H4 (cell line): ENCODE data around the gene STH. TPM values are rescaled to one million over a fixed set of nuclear protein-coding genes. Genes with fewer than 3 reads are reported as not detected.
"Not testable (repeated sequence)": the region's sequence is repeated elsewhere in the genome, so short reads cannot be mapped to it uniquely, and the experiment has no call there.

Experiments used
- DNase-seq: peaks from one replicate; pipeline ENCODE4 v3.0.0-alpha.2; 2015; ENCODE audit warnings: low spot score
- total RNA-seq: library from RNA; depleted of rRNA; stranded (reverse); fragments of >200 nt; shearing (Covaris generic); gene quantifications from 2 replicates; pipeline ENCODE4 v1.2.3, GENCODE V29; 2014; rRNA removed

The STH gene, protein sequence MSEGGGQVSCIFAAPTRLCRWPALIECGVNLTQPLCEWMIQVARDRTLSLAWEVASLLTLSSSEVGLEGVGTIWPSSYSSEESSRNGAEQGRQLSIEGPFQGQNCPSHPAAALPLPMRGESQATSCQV
- total RNA-seq, result not detected in 2 replicates

DNA sequence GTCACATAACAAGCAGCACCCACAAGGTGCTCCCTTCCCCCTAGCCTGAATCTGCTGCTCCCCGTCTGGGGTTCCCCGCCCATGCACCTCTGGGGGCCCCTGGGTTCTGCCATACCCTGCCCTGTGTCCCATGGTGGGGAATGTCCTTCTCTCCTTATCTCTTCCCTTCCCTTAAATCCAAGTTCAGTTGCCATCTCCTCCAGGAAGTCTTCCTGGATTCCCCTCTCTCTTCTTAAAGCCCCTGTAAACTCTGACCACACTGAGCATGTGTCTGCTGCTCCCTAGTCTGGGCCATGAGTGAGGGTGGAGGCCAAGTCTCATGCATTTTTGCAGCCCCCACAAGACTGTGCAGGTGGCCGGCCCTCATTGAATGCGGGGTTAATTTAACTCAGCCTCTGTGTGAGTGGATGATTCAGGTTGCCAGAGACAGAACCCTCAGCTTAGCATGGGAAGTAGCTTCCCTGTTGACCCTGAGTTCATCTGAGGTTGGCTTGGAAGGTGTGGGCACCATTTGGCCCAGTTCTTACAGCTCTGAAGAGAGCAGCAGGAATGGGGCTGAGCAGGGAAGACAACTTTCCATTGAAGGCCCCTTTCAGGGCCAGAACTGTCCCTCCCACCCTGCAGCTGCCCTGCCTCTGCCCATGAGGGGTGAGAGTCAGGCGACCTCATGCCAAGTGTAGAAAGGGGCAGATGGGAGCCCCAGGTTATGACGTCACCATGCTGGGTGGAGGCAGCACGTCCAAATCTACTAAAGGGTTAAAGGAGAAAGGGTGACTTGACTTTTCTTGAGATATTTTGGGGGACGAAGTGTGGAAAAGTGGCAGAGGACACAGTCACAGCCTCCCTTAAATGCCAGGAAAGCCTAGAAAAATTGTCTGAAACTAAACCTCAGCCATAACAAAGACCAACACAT lies at the start of gene STH:
Gene STH (plus strand): TSS at position 264 of the 913 bp plus-strand sequence. CDS start 30 bp downstream, at position 294.
- DNase-seq, result no peak

DNA sequence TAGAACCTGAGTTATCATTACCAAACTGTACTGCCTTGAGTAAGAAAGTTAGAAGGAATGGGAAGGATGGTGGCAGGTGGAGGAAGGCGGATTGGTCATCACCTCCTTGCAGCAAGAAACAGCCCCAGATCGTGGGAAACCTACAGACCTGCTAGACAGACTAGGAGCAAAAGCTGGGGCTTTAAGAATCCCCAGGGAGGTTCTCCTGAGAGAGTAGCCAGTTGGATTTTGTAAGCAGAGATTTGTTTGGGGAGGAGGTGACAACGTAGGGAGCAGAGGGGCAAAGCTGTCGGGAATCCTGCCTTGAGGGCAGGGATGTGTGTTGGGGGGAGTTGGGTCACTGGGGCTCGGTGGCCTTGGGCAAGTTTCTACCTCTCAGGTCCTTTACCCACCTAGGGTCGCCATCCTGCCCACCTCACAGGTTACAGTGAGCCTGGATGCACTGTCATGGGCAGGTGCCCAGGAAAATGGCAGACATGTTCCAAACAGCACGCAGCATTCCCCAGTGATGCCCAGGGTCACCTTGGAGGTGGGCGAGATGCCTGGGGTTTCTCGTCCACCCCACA lies 49.2 kb upstream of the STH start:
- DNase-seq, result no peak

DNA sequence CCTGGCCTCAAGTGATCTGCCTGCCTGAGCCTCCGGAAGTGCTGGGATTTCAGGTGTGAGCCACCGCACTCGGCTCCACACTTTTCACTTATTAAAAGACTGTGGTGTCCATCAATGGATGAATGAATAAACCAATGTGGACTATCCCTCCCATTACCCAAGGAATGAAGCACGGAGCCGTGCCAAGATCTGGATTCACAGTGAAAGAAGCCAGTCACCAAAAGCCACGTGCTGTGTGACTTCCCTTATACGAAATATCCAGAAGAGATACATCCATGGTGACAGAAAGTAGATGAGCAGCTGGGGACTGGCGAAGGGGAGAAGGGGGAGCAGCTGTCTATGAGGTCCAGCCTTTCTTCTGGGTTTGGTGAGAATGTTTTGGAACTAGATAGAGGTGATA lies 48.2 kb upstream of the STH start:
- no peak for DNase-seq

DNA sequence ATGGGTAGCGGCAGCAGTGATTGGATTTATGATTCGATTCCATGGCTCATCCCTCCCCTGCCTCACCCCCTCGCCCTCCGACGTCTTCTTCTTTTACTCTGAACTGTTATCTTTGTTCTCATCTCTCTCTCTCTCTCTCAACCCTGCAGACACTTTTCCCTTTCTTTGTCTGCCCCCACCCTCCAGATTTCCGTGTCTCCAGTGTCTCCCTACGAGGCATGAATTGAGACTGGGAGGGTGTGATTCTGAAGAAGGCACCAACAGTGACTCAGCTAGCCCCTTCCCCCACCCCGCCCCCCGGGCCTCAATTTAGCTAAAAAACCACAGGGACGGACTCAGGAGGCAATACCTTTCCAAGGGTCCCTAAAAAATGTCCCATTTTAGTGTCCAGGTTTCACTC lies 47.6 kb upstream of the STH start:
- no peak for DNase-seq

DNA sequence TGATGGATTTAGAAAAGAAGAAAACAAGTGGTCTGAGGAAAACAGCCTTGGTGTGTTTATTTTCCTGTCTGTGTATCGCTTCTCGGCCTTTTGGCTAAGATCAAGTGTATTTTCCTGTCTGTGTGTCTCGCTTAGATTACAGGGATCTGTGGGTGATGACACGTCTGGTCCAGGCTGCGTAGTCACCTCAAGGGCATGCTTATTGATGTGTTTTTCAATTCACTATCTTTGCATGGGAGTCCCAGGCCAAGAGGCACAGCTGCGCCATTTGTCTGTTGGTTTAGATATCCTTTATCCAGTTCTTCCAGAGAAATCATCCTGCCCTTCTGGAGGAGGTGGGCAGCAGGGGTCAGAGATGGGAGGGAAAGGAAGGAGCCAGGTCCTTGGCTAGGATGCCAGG lies 47.1 kb upstream of the STH start:
- no peak for DNase-seq

DNA sequence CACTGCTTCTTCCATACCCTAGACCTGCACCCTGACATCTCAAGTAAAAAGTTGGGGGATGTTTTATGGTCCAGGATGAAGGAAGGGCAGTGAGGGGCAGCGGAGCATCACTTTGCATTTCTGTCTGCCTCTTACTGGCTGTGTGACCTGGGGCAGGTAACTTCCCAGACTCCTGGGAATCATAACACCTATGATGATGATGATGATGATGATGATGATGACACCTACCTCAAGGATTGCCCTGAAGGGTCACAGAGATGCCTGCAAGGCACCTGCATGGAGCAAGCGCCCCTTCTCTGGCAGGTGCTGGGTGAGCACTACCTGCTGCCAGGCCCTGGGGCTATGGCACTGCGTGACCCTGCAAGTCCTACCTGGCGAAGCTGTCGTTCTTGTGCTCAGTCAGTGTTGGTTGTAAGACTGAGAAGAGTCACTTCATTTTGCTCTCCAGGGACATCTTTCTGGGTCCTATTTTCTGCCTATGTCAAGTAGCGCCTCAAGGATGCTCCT lies 46.2 kb upstream of the STH start:
- no peak for DNase-seq

DNA sequence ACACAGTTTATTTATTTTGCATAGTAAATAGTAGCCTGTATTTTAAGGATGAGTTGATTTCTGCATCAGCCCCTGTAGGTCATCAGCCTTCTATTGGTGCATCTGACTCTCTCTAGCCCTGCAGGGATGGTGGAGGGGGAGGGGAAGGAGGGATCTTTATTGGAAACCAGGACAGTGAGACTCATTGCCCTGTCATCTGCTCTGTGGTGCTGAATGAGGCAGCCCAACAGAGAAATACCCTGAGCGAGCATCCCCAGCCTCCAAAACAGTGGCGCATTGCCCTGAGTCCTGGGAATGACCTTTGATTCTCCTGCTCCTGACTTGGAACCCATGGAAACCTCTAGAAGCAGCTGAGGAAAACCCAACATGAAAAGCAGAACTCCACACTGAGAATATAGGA lies 45.5 kb upstream of the STH start:
- DNase-seq, result no peak

DNA sequence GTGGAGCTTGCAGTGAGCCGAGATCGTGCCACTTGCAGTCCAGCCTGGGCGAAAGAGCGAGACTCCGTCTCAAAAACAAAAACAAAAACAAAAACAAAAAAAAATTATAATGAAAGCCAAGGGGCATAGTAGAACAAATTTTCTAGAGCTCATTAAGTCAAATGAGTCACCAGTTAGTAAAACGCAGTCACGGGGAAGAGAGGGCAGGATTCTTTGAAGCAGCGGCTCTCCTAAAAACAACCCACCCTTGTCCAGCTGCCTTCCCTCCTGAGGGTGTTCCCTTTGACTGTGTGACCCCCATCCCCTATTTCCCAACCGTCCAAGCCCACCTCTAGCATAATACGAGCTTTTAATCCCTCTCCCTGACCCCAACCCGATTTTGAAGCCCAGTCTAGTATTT lies 44.1 kb upstream of the STH start:
- no peak for DNase-seq

DNA sequence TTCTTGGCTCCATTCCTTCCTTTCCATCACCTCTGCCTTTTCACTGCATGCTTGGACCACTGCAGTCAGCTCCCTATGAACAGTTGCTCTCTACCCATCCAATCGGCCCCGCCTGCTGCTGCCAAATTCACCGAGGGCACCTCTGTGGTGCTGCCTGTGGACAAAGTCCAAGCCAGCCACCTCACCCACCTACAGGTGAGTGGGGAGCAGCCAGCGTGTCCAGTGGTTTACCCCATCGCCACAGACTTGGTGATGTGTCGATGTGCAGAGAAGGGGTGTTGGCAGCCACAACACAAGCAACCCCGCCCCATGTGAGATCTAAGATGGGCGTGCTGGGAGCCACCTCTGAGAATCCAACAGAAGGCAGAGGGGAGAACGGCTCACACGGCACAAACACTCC lies 43.7 kb upstream of the STH start:
- no peak for DNase-seq

DNA sequence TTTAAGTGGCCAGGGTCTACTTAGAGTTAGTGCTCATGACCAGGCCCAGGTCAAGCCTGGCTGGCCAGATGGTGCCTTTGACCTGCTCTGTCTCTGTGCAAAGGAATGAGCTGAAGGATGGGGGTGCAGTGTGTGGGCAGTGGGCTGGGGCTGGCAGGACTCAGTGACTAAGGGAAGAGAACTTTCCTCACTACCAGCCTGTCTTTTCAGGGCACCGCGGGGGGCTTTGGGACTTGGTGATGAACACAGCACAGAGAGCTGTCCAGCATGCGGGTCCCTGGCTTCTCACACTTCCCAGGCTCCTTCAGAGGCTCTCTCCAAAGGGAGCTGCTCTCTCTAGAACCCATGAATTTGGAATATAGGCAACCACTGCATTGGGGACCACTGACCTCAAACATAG lies 43.0 kb upstream of the STH start:
- no peak for DNase-seq

DNA sequence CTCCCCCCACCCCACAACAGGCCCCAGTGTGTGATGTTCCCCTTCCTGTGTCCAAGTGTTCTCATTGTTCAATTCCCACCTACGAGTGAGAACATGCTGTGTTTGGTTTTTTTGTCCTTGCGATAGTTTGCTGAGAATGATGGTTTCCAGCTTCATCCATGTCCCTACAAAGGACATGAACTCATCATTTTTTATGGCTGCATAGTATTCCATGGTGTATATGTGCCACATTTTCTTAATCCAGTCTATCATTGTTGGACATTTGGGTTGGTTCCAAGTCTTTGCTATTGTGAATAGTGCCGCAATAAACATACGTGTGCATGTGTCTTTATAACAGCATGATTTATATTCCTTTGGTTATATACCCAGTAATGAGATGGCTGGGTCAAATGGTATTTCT lies 42.3 kb upstream of the STH start:
- not testable (repeated sequence) for DNase-seq

DNA sequence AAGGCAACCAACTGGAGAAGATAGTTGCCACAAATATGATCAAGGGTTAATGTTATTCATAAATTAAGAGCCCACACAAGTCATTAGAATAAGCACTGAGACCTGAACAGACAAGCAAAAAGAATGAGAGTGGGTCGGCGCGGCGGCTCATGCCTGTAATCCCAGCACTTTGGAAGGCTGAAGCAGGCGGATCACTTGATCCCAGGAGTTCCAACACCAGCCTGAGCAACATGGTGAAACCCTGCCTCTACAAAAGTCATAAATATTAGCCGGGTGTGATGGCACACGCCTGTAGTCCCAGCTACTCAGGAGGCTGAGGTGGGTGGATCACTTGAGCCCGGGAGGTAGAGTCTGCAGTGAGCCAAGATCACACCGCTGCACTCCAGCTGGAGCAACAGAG lies 40.7 kb upstream of the STH start:
- no peak for DNase-seq

DNA sequence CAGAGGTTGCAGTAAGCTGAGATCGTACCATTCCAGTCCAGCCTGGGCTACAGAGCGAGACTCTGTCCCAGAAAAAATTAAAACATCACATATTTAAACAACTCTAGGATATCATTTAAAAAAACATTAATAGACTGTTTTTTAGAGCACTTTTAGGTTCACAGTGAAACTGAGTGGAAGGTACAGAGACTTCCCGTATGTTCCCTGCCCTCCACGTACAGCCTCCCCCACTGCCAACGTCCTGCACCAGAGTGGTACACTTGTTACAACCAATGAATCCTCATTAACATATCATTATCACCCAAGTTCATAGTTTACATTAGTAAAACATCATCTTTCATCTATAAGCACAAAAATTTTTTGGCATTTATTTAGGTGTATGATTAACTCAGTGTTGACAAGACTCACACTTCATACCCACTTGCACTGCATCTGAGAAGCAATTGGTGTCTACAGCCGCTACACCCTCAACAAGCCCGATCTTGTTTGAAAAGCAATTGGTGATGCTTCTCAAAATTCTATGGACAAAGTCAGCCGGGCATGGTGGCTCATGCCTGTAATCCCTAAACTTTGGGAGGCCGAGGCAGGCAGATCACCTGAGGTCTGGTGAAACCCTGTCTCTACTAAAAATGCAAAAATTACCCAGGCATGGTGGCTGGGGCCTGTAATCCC lies 39.9 kb upstream of the STH start:
- no peak for DNase-seq

DNA sequence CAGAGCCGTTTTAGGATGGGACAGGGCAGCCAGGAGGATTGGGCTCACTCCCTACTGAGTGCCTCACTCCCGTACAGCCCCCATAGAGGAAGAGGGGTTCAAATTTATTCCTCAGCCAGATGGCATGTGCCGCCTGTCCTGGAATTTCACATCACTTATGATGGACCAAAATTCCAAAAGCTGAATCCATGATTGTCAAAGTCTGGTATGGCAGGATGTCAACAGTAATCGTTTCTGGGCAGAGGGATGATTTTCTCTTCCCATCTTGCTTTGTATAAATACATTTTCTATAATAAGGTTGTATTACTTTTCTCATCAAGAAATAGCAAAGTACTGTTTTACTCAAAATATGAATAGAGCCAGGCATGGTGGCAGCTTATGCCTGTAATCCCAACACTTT lies 38.7 kb upstream of the STH start:
- no peak for DNase-seq

DNA sequence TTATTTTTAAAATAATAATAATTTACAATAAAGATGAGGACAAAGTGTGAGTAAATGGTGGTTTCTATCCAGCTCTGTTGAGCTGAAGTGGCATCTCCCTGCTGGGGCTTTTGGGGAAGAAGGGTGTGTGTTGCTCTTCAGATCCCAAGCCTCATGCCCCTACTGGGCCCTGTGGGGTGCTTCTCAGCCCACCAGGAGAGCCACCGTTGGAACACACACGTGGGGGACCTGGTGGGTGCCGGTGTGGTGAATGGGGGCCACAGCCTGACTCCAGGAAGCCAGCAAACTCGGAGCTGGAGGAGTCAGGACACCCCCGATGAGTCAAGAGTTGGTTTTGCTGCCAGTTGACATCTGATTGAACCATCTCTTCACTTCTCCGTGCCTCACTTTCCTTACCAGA lies 37.8 kb upstream of the STH start:
- no peak for DNase-seq

DNA sequence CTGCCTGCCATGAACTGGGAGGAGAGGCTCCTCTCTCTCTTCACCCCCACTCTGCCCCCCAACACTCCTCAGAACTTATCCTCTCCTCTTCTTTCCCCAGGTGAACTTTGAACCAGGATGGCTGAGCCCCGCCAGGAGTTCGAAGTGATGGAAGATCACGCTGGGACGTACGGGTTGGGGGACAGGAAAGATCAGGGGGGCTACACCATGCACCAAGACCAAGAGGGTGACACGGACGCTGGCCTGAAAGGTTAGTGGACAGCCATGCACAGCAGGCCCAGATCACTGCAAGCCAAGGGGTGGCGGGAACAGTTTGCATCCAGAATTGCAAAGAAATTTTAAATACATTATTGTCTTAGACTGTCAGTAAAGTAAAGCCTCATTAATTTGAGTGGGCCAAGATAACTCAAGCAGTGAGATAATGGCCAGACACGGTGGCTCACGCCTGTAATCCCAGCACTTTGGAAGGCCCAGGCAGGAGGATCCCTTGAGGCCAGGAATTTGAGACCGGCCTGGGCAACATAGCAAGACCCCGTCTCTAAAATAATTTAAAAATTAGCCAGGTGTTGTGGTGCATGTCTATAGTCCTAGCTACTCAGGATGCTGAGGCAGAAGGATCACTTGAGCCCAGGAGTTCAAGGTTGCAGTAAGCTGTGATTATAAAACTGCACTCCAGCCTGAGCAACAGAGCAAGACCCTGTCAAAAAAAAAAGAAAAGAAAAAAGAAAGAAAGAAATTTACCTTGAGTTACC lies 36.7 kb upstream of the STH start:
- DNase-seq, result no peak

DNA sequence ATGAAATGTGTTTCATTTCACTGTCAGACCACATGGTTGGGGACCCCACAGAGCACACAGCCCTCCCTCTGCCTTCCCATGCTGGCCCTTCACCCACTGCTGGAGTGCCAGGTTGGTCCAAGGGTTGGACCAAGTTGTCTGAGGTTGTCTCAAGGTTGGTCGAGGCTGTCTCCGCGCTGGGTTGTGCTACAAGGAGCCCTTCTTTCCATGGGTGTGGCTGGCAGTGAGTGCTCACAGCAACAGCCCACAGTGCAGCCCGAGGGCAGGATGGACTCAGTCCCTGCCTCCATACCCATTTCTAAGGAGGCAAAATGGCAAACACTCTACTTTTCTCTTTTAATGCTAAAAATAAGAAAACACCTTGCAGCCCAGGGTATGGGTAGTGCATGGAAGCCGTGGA lies 35.8 kb upstream of the STH start:
- no peak for DNase-seq

DNA sequence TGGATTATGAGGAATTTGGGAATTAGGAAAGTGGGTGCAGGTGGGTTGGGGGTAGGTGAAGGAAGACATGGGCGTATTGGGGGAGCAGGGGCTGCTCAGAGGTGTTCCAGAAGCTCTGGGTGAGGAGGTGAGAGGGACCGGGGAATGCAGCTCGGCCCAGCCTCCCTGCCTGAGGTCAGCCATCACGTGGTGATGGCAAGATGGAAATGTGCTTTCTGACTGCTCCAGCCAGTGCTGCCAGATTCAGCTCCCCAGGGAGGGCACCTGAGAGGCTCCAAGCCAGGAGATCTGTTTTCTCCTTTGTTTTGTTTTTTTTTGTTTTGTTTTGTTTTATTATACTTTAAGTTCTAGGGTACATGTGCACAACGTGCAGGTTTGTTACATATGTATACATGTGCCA lies 35.2 kb upstream of the STH start:
- DNase-seq, result no peak

DNA sequence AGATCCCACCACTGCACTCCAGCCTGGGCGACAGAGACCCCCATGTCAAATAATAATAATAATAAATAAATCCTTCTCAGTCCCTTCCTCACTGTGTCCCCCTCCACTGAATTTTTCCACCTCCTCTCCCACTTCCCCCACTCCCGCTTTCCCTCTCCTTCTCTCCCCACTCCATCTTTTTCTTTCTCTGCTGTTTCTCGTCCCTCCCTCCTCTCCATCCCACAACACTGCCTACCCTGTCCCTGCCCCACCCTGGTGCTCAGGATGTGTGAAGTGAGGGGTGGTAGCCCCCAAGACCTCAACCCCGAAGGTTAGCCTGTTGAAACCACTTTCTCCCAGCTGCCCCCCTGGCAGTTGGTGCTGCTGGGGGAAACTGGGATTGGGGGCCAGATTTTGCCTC lies 34.4 kb upstream of the STH start:
- DNase-seq, result no peak

DNA sequence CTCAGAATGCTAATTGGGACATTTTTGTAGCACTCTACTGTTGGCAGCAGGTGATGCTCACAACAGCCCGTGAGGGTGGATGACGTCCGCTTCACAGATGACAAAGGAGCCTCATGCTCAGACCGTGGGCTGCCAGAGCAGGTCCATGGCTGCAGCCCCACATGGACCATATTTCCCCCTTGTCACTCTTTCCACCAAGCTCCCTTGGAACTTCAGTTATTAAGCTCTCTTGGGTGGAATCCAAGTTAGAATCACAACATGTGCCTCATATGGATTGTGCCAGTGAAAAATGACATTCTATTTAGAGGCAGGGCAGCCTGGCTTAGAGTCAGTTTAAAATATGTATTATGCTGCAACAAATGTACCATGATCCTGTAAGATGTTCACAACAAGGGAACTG lies 33.2 kb upstream of the STH start:
- DNase-seq, result no peak

DNA sequence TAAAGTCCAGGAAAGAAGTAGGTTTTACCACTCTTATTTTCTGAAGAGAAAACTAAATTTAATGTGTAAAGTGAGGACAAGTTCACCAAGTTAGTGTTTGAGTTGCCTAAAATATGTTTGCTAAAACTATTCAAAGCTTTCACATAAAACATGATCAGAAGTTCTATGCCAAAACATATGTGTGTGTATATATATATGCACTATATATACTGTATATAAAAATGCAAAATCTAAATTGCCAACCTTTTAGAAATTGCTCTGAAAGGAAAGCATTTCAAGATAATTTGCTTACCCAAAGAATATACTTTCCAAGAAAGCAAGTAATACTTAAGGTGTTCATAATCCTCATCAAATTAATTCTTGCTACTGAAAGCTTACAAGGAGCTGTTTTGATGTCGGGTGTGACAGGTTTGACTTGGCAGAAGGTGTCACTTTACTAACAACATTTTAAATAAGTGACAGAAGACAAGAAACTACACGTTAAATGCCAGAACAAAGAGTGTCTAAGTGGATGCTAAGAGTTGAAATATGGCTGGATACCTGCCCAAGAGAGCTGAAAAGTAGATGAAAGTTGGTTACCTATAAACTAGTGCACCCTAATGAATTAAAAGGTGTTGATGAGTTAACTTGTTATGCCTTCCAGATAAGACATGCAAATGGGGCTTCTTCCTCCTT lies 32.3 kb upstream of the STH start:
- DNase-seq, result no peak
